BJ (cell line): ENCODE results near the gene AFM. TPM values are rescaled to one million over a fixed set of nuclear protein-coding genes. Genes with fewer than 3 reads are reported as not detected.

Experiments used
- CTCF ChIA-PET: fragments of 350-600 bp; formaldehyde crosslinking; extraction: SDS; loops from one replicate; lab custom pipeline; 2021; ENCODE audit warnings: antibody characterized with exemption, inconsistent platforms; lab: Yijun Ruan, JAX
- POLR2A ChIA-PET: fragments of 300-600 bp; sonication (Branson Sonifier 250); formaldehyde crosslinking; extraction: SDS; loops from one replicate; lab custom pipeline; 2021; ENCODE audit warnings: antibody characterized with exemption; lab: Charles Lee
- DNase-seq: peaks from one replicate; pipeline ENCODE4 v3.0.0-alpha.2; 2011; ENCODE audit warnings: low read depth
- H3K27me3 ChIP-seq: 2 replicates; pipeline ENCODE4 v1.6.0; 2011; ENCODE audit warnings: low read length; ENCODE audit not compliant: control insufficient read depth, insufficient read depth
- H3K36me3 ChIP-seq: 2 replicates; pipeline ENCODE4 v1.5.1; 2011; ENCODE audit warnings: low read length; ENCODE audit not compliant: control insufficient read depth, insufficient read depth
- H3K4me3 ChIP-seq: 2 replicates; pipeline ENCODE4 v1.5.1; 2011; ENCODE audit warnings: low read depth, mild to moderate bottlenecking, control low read depth, low read length
- polyA plus RNA-seq: library from polyadenylated mRNA; depleted of rRNA; stranded (reverse); fragments of >200 nt; gene quantifications from 2 replicates; pipeline ENCODE4 v1.2.3, GENCODE V29; 2011
- TF ChIP-seq, protein P1 (sequence below): IDR thresholded peaks from 2 replicates; pipeline ENCODE4 v1.5.1; 2011; ENCODE audit warnings: low read depth, mild to moderate bottlenecking, control low read depth, inconsistent platforms, low read length, moderate library complexity; ENCODE audit not compliant: insufficient read depth

The AFM gene
- polyA plus RNA-seq, 1 experiment = not detected

DNA sequence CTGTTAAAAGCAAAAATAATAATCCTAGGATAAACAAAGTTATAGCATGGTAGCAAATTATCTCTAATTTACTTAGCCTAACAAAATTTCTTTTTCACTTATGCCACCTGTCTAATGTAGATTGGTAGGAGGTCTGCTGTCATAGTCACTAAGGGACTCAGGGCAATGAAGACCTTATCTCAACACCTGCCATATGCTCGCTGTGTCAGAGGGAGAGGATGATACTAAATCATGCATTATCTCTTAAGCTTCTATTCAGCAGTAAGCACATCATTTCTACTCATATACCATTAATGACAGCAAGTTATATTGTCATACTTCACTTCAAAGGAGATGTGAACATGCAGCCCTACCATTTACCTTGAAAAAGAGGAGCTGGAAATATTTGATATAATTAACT lies 44.1 kb downstream of the AFM start:
- ChIA-PET POLR2A (no interaction called here), CTCF (no interaction called here)
- no peaks in the 10 kb centered on the region; the same call in 1 of the 2 replicates for H3K27me3 ChIP-seq
- H3K36me3 ChIP-seq = no peaks in the 10 kb centered on the region
- no peak for DNase-seq
- TF ChIP-seq, protein P1, sequence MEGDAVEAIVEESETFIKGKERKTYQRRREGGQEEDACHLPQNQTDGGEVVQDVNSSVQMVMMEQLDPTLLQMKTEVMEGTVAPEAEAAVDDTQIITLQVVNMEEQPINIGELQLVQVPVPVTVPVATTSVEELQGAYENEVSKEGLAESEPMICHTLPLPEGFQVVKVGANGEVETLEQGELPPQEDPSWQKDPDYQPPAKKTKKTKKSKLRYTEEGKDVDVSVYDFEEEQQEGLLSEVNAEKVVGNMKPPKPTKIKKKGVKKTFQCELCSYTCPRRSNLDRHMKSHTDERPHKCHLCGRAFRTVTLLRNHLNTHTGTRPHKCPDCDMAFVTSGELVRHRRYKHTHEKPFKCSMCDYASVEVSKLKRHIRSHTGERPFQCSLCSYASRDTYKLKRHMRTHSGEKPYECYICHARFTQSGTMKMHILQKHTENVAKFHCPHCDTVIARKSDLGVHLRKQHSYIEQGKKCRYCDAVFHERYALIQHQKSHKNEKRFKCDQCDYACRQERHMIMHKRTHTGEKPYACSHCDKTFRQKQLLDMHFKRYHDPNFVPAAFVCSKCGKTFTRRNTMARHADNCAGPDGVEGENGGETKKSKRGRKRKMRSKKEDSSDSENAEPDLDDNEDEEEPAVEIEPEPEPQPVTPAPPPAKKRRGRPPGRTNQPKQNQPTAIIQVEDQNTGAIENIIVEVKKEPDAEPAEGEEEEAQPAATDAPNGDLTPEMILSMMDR = no peak
- no peak overlapping the region for H3K4me3 ChIP-seq

DNA sequence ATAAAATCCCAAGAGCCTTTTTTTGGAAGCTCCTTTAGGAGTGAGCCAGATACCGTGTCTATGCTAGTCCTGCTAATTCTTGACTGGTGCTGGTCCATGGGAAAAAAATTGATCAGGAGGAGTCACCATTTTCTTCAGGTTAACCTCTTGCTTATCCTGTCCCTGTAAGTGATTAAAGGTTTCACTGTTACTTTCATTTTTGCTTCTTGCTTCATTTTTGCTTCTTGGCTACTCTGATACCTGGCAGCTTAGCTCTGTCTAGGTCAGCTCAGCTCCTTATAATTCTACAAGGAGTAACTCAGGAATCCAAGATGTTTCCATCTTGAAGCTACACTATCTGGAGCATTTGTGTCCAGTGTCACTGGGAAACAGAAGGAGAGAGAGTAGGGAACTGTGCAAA lies 45.7 kb downstream of the AFM start:
- POLR2A ChIA-PET = no interaction called here
- CTCF ChIA-PET = no interaction called here
- DNase-seq = no peak
- TF ChIP-seq, protein P1 = no peak
- H3K4me3 ChIP-seq = no peak overlapping the region
- H3K27me3 ChIP-seq = no peaks in the 10 kb centered on the region
- no peaks in the 10 kb centered on the region for H3K36me3 ChIP-seq

DNA sequence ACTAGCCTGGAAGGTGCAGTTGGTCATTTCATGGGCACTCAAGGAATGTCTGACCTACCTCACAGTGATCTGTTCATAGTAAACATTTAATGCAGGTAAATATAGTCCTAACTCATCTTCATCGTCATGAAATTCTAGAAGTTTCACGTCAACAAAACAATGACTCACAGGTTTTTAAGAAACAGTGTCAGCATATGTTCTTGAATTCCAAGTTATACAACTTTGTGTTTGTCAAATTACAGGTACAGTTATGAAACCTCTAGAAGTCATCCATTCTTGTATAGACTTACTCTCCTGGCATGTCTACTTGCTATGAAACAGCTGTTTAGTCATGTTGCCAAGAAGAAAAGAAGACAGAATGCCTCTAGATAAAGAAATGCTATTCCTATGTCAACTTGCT lies 46.6 kb downstream of the AFM start:
- TF ChIP-seq, protein P1 = no peak
- Histone ChIP-seq H3K27me3 (no peaks in the 10 kb centered on the region), H3K4me3 (no peak overlapping the region), H3K36me3 (no peaks in the 10 kb centered on the region)
- CTCF ChIA-PET = interaction anchor here (0.6 kb wide), 1 partner anchor 371 kb away, joined by 3 read pairs; no protein-coding TSS in a partner anchor
- POLR2A ChIA-PET = no interaction called here
- DNase-seq = no peak

DNA sequence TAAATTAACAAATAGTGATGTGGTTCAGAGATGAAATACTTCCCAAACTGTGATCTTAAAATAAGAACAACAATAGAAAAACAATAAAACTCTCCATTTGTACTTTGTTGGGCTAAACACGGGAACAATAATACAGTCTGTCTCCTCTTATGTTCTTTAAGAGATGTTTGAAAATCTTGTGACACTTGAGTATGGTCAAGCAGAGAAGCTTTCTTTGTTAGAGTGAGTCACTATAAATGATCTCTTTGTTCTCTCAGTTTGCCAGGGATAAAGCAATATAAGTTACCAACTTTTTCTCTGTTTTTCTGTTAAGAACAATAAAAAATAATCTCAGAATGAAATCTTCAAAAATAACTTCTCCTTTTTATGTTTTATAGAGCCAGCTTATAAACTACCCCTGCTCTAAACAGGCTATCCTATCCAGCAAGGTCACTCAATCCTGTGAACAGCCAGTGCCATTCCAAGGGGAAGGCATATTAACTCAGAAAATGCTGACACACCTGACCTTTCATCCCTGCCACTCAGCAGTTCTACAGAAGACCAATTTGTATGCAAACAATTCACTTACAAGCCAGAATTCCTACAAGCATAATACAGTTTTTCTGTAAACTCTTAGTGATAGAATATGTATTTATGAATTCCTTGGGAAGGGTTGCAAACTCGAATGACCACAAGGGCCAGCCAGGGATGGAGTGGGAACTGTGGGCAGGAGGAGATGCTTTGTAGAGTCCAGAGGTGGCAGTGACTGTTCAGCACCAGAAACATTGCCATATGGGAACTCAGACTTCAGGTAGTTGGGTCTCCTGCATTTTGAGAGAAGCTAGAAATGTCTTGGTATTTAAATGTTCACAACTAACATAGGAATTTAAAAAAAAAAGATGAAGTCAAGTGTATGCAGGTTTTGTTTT lies 52.2 kb downstream of the AFM start:
- POLR2A ChIA-PET = no interaction called here
- Histone ChIP-seq H3K27me3 (no peaks in the 10 kb centered on the region; the same call in 1 of the 2 replicates), H3K4me3 (no peak overlapping the region), H3K36me3 (no peaks in the 10 kb centered on the region)
- CTCF ChIA-PET = interaction anchor here (1.0 kb wide), 1 partner anchor 121 kb away, joined by 4 read pairs; no protein-coding TSS in a partner anchor
- TF ChIP-seq, protein P1 = no peak
- no peak for DNase-seq

DNA sequence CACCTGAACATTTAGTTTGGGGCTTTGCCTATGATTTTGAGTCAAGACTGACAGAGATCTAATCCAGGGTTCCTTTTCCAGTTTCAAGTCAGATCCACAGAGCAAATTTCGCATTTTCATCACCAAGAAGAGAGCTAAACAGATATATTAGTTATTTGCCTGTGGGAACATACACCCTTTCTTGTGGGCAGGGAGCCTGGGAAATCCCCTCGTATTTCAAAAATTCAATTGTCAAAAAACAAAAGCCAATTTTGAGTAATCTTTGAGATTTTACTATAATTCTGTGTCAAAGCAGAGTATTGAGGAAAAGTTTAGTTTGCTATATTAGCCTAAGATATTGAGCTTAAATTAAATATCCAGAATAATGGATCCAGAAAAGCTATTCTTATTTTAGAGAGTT lies 56.6 kb downstream of the AFM start:
- H3K27me3 ChIP-seq = no peaks in the 10 kb centered on the region; the same call in 1 of the 2 replicates
- H3K36me3 ChIP-seq = no peaks in the 10 kb centered on the region
- TF ChIP-seq, protein P1 = no peak
- ChIA-PET CTCF (interaction anchor here (0.6 kb wide), 1 partner anchor 752 kb away, joined by 6 read pairs; no protein-coding TSS in a partner anchor), POLR2A (no interaction called here)
- no peak for DNase-seq
- H3K4me3 ChIP-seq = no peak overlapping the region
